ENCODE data around the gene LCNL1. TPM values are rescaled to one million over a fixed set of nuclear protein-coding genes. Genes with fewer than 3 reads are reported as not detected.

LCNL1 gene
- total and polyA plus RNA-seq, 10 of the 15 experiments (the other 5 are each of a cell fraction or from before 2014, with no cell fraction given), result not detected

DNA sequence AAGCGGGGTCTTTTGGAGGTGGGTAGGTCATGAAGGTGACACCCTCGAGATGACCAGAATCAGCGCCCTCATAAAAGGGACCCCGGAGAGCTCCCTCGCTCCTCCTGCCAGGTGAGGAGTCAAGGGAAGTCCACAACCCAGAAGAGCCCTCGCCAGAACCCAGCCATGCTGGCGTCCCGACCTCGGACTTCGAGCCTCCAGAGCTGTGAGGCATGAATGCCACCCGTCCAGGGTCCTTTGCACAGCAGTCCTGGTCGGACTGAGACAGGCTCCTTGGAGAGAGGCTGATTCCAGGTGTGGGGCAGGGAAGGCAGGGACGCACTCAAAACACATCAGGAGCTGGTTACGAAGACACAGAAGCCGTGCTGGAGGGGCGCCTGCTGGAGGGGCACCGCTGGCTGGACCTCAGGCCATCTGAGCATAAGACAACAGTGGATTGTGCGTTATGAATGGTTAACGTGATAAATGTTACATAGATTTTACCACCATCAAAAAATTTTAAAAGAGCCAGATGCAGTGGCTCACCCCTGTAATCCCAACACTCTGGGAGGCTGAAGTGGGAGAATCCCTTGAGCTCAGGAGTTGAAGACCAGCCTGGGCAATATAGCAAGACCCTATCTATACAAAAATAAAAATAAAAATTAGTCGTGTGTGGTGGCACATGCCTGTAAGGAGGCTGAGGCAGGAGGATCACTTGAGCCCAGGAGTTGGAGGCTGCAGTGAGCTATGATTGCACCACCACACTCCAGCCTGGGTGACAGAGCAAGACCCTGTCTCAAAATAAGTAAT is 19.3 kb downstream of the LCNL1 start:
- Histone ChIP-seq H3K4me1 (ENCODE audit: control insufficient read depth, insufficient read depth, low read length) (peaks cover 26% of the 10 kb centered on the region), H3K27ac (ENCODE audit: control insufficient read depth, insufficient read depth) (no peak overlapping the region), H4K20me1 (ENCODE audit: control insufficient read depth, insufficient read depth) (no peaks in the 10 kb centered on the region), H3K9ac (ENCODE audit: control insufficient read depth, insufficient read depth, low read length) (no peak overlapping the region), H2AFZ (ENCODE audit: control insufficient read depth, low read depth, low read length) (no peak overlapping the region), H3K27me3 (replicated peaks in 1 of 2; ENCODE audit: control insufficient read depth in 2 of 2, insufficient read depth in 2 of 2, low read length in 1 of 2) (peaks cover 0 to 6% of the 10 kb centered on the region in 2 experiments; a peak in 2 of 4 replicates), H3K36me3 (ENCODE audit: control insufficient read depth in 2 of 2, insufficient read depth in 2 of 2, low read length in 1 of 2) (no peaks in the 10 kb centered on the region), H3K79me2 (ENCODE audit: control insufficient read depth, insufficient read depth, low read length) (no peaks in the 10 kb centered on the region), H3K4me3 (no peak overlapping the region), H3K9me3 (replicated peaks; ENCODE audit: control insufficient read depth, insufficient read depth, low read length) (peaks cover 2% of the 10 kb centered on the region; the same call in 2 of the 3 replicates), H3K4me2 (ENCODE audit: control insufficient read depth, insufficient read depth) (no peak overlapping the region)
- ATAC-seq (no peak), FAIRE-seq (no peak), DNase-seq (ENCODE audit: low read depth, low spot score) (no peak)
- ChIA-PET RAD21 (ENCODE audit: unreplicated experiment) (interaction anchor here (3.6 kb wide), 1 partner anchor 33 kb away, joined by 16 read pairs; no protein-coding TSS in a partner anchor), POLR2A (interaction anchor here (0.6 kb wide), 2 partner anchors 210 to 222 kb away, joined by 3 read pairs; no protein-coding TSS in a partner anchor), SMC1A (ENCODE audit: uncharacterized antibody, unreplicated experiment) (interaction anchor here (0.6 kb wide), 1 partner anchor 191 kb away, joined by 3 read pairs; no protein-coding TSS in a partner anchor), CTCF (interaction anchor here (1.3 to 1.7 kb wide), 4 partner anchors 9 to 54 kb away, joined by 3 to 13 read pairs (median 5); partner anchors contain the start of gene PAXX)
- TF ChIP-seq STAT1 (conservative IDR thresholded peaks at IDR 0.05), result no peak
- TF ChIP-seq IKZF2 (IDR thresholded peaks at IDR 0.05), result no peak
- TF ChIP-seq SUPT20H (IDR thresholded peaks at IDR 0.05; ENCODE audit: borderline replicate concordance, control insufficient read depth, low read depth, low read length), result no peak
- TF ChIP-seq, protein P1, sequence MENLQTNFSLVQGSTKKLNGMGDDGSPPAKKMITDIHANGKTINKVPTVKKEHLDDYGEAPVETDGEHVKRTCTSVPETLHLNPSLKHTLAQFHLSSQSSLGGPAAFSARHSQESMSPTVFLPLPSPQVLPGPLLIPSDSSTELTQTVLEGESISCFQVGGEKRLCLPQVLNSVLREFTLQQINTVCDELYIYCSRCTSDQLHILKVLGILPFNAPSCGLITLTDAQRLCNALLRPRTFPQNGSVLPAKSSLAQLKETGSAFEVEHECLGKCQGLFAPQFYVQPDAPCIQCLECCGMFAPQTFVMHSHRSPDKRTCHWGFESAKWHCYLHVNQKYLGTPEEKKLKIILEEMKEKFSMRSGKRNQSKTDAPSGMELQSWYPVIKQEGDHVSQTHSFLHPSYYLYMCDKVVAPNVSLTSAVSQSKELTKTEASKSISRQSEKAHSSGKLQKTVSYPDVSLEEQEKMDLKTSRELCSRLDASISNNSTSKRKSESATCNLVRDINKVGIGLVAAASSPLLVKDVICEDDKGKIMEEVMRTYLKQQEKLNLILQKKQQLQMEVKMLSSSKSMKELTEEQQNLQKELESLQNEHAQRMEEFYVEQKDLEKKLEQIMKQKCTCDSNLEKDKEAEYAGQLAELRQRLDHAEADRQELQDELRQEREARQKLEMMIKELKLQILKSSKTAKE (IDR thresholded peaks at IDR 0.05; ENCODE audit: low read depth, poor library complexity, severe bottlenecking), result no peak
- no peak for TF ChIP-seq HDGF (IDR thresholded peaks at IDR 0.05)
- TF ChIP-seq ZNF24 (IDR thresholded peaks at IDR 0.05), result no peak
- no peak for TF ChIP-seq CHD4 (IDR thresholded peaks at IDR 0.05)
- TF ChIP-seq JUND (IDR thresholded peaks at IDR 0.05; ENCODE audit: low read depth, low read length), result no peak
- TF ChIP-seq HDAC2 (IDR thresholded peaks at IDR 0.05), result no peak
- TF ChIP-seq BCL11A (IDR thresholded peaks at IDR 0.05; ENCODE audit: low read depth, low read length), result no peak
- TF ChIP-seq, protein P2, sequence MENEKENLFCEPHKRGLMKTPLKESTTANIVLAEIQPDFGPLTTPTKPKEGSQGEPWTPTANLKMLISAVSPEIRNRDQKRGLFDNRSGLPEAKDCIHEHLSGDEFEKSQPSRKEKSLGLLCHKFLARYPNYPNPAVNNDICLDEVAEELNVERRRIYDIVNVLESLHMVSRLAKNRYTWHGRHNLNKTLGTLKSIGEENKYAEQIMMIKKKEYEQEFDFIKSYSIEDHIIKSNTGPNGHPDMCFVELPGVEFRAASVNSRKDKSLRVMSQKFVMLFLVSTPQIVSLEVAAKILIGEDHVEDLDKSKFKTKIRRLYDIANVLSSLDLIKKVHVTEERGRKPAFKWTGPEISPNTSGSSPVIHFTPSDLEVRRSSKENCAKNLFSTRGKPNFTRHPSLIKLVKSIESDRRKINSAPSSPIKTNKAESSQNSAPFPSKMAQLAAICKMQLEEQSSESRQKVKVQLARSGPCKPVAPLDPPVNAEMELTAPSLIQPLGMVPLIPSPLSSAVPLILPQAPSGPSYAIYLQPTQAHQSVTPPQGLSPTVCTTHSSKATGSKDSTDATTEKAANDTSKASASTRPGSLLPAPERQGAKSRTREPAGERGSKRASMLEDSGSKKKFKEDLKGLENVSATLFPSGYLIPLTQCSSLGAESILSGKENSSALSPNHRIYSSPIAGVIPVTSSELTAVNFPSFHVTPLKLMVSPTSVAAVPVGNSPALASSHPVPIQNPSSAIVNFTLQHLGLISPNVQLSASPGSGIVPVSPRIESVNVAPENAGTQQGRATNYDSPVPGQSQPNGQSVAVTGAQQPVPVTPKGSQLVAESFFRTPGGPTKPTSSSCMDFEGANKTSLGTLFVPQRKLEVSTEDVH (IDR thresholded peaks at IDR 0.05; ENCODE audit: low read depth, partially characterized antibody), result no peak
- TF ChIP-seq, protein P3, sequence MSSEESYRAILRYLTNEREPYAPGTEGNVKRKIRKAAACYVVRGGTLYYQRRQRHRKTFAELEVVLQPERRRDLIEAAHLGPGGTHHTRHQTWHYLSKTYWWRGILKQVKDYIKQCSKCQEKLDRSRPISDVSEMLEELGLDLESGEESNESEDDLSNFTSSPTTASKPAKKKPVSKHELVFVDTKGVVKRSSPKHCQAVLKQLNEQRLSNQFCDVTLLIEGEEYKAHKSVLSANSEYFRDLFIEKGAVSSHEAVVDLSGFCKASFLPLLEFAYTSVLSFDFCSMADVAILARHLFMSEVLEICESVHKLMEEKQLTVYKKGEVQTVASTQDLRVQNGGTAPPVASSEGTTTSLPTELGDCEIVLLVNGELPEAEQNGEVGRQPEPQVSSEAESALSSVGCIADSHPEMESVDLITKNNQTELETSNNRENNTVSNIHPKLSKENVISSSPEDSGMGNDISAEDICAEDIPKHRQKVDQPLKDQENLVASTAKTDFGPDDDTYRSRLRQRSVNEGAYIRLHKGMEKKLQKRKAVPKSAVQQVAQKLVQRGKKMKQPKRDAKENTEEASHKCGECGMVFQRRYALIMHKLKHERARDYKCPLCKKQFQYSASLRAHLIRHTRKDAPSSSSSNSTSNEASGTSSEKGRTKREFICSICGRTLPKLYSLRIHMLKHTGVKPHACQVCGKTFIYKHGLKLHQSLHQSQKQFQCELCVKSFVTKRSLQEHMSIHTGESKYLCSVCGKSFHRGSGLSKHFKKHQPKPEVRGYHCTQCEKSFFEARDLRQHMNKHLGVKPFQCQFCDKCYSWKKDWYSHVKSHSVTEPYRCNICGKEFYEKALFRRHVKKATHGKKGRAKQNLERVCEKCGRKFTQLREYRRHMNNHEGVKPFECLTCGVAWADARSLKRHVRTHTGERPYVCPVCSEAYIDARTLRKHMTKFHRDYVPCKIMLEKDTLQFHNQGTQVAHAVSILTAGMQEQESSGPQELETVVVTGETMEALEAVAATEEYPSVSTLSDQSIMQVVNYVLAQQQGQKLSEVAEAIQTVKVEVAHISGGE (CRISPR knock-in tag; IDR thresholded peaks at IDR 0.05), result no peak
- BruUV-seq (replicated peaks), result no TSS peak
- intact Hi-C loops (cut with micrococcal nuclease; ENCODE audit: unreplicated experiment), result no loop called here
- WGBS (ENCODE audit: insufficient coverage, insufficient replicate concordance, low lambda C conversion rate, missing lambda C conversion rate), result 72% methylated on average over 20 of the region's 20 CpGs
- in situ Hi-C loops (cut with MboI), result no loop called here
